ENCODE results near the gene SPTA1.
"Not testable (repeated sequence)": the region's sequence is repeated elsewhere in the genome, so short reads cannot be mapped to it uniquely, and the experiment has no call there.

SPTA1 gene

GRCh38 chr1:158686111-158687009 is at the start of gene SPTA1:
Gene SPTA1 (minus strand): TSS chr1:158686715. CDS start chr1:158686517, 198 bp downstream.
- FAIRE-seq: no peak

- FAIRE-seq: no peak
These were observed 49.3 kb upstream of the SPTA1 start for GRCh38 chr1:158735848-158736247.

GRCh38 chr1:158732524-158732923 is 46.0 kb upstream of the SPTA1 start:
- no peak for FAIRE-seq

GRCh38 chr1:158731707-158732106 is 45.2 kb upstream of the SPTA1 start:
- no peak for FAIRE-seq

- FAIRE-seq: no peak
These were observed 43.9 kb upstream of the SPTA1 start for GRCh38 chr1:158730453-158730852.

- FAIRE-seq: no peak
These were observed 42.2 kb upstream of the SPTA1 start for GRCh38 chr1:158728510-158729225.

- FAIRE-seq: no peak
These were observed 37.9 kb upstream of the SPTA1 start for GRCh38 chr1:158724442-158724841.

- no peak for FAIRE-seq
These were observed 34.1 kb upstream of the SPTA1 start, which contains the start of gene OR6K3 for GRCh38 chr1:158720620-158721019. Gene OR6K3 (minus strand): TSS chr1:158720720. CDS start chr1:158718115, 2,605 bp downstream.

GRCh38 chr1:158719664-158720063 is 33.1 kb upstream of the SPTA1 start:
- no peak for FAIRE-seq

- FAIRE-seq: no peak
These were observed 30.8 kb upstream of the SPTA1 start for GRCh38 chr1:158717344-158717743.

GRCh38 chr1:158716335-158716734 is 29.8 kb upstream of the SPTA1 start:
- no peak for FAIRE-seq

- no peak for FAIRE-seq
These were observed 28.2 kb upstream of the SPTA1 start for GRCh38 chr1:158714754-158715153.

- FAIRE-seq: no peak
These were observed 24.6 kb upstream of the SPTA1 start for GRCh38 chr1:158711098-158711497.

- no peak for FAIRE-seq
These were observed 19.6 kb upstream of the SPTA1 start for GRCh38 chr1:158706096-158706495.

GRCh38 chr1:158700552-158700951 is 14.0 kb upstream of the SPTA1 start, which contains the start of gene OR6K2:
Gene OR6K2 (minus strand): TSS chr1:158700652. CDS start chr1:158700652, 0 bp downstream.
- FAIRE-seq: no peak

GRCh38 chr1:158694596-158694995 is 8.1 kb upstream of the SPTA1 start:
- FAIRE-seq: no peak

GRCh38 chr1:158692356-158692755 is 5.8 kb upstream of the SPTA1 start:
- FAIRE-seq: no peak

- no peak for FAIRE-seq
These were observed 5.4 kb upstream of the SPTA1 start for GRCh38 chr1:158691907-158692306.

GRCh38 chr1:158691149-158691548 is 4.6 kb upstream of the SPTA1 start:
- not testable (repeated sequence) for FAIRE-seq

- no peak for FAIRE-seq
These were observed 3.4 kb upstream of the SPTA1 start for GRCh38 chr1:158689875-158690274.

GRCh38 chr1:158689110-158689509 is 2.6 kb upstream of the SPTA1 start:
- FAIRE-seq: no peak

- not testable (repeated sequence) for FAIRE-seq
These were observed 1.8 kb upstream of the SPTA1 start for GRCh38 chr1:158688343-158688742.

GRCh38 chr1:158687037-158687436 is 522 bp upstream of the SPTA1 start:
- FAIRE-seq: no peak

- FAIRE-seq: no peak
These were observed 1.4 kb downstream of the SPTA1 start for GRCh38 chr1:158685085-158685484.
